A549 (cell line): ENCODE data around the gene MYO5C.

Experiments
- BHLHE40 ChIP-seq: IDR thresholded peaks from 2 replicates; pipeline ENCODE4 v1.6.1; 2012; ENCODE audit warnings: low read depth, low read length, inconsistent platforms
- CEBPB ChIP-seq, 2 experiments: fragments of >200 bp in 1 of 2; sonication (Bioruptor Twin) in 1 of 2; formaldehyde crosslinking in 1 of 2; IDR thresholded peaks; 2 replicates each; pipeline ENCODE4 v1.6.1; 2012 to 2016
- CHD4 ChIP-seq: fragments of 200-600 bp; sonication (generic); IDR thresholded peaks from 2 replicates; pipeline ENCODE4 v1.6.1; 2016; ENCODE audit warnings: antibody characterized with exemption, mild to moderate bottlenecking, borderline replicate concordance
- CTCF ChIP-seq: fragments of >200 bp; sonication (Bioruptor Twin); formaldehyde crosslinking; IDR thresholded peaks from 3 replicates; pipeline ENCODE4 v1.5.1; 2016
- HDAC2 ChIP-seq: fragments of 200-600 bp; sonication (generic); IDR thresholded peaks from 2 replicates; pipeline ENCODE4 v1.6.1; 2016
- JUN ChIP-seq, 2 experiments: fragments of >200 bp; sonication (Bioruptor Twin); formaldehyde crosslinking; IDR thresholded peaks; 2 replicates in 1 of 2; 3 replicates in 1 of 2; pipeline ENCODE4 v1.6.1; 2016 to 2017
- NFE2L2 ChIP-seq: fragments of 150-350 bp; conservative IDR thresholded peaks from 2 replicates; pipeline ENCODE4 v1.6.1; 2014; ENCODE audit warnings: low read length
- NPAS2 ChIP-seq: fragments of 250-450 bp; sonication (Bioruptor Pico); IDR thresholded peaks from 2 replicates; pipeline ENCODE4 v1.8.0; 2022; ENCODE audit warnings: mild to moderate bottlenecking, moderate library complexity, borderline replicate concordance
- PHF8 ChIP-seq: fragments of 200-600 bp; sonication (generic); IDR thresholded peaks from 2 replicates; pipeline ENCODE4 v1.6.1; 2016; ENCODE audit warnings: low read depth, mild to moderate bottlenecking, antibody characterized with exemption, moderate library complexity, borderline replicate concordance
- POLR2A ChIP-seq: IDR thresholded peaks from 2 replicates; pipeline ENCODE4 v1.6.1; 2012; ENCODE audit warnings: mild to moderate bottlenecking, low read length
- TF ChIP-seq, protein P1 (sequence below): fragments of 200-600 bp; sonication (generic); IDR thresholded peaks from 2 replicates; pipeline ENCODE4 v1.6.1; 2016; ENCODE audit warnings: antibody characterized with exemption, mild to moderate bottlenecking, moderate library complexity
- TF ChIP-seq, protein P2 (sequence below): fragments of 450-650 bp; IDR thresholded peaks from 2 replicates; pipeline ENCODE4 v1.6.1; 2014; ENCODE audit warnings: antibody characterized with exemption
- TF ChIP-seq, protein P3 (sequence below): IDR thresholded peaks from 2 replicates; pipeline ENCODE4 v1.6.1; 2012

DNA sequence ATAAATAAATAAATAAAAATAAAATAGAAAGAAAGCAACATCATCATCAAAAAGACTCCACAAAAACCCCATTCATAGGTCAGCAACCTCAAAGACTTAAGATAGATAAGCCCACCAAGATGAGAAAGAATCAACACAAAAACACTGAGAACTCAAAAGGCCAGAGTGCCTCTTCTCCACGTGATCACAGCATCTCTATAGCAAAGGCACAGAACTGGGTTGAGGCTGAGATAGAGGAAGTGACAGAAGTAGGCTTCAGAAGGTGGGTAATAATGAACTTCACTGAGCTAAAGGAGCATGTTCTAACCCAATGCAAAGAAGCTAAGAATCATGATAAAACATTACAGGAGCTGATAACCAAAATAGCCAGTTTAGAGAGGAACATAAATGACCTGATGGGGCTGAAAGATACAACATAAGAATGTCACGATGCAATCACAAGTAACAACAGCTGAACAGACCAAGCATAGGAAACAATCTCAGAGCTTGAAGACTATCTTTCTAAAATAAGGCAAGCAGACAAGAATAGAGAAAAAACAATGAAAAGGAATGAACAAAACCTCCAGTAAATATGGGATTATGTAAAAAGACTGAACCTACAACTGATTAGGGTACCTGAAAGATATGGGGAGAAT, 130.9 kb downstream of the MYO5C start:
- TF ChIP-seq CEBPB (IDR thresholded peaks at IDR 0.05) (no peak), NFE2L2 (no peak), NPAS2 (CRISPR knock-in tag) (no peak), CTCF (no peak), POLR2A (no peak), JUN (IDR thresholded peaks at IDR 0.05) (no peak), BHLHE40 (no peak), HDAC2 (no peak), PHF8 (no peak), CHD4 (no peak)
- TF ChIP-seq, protein P1, sequence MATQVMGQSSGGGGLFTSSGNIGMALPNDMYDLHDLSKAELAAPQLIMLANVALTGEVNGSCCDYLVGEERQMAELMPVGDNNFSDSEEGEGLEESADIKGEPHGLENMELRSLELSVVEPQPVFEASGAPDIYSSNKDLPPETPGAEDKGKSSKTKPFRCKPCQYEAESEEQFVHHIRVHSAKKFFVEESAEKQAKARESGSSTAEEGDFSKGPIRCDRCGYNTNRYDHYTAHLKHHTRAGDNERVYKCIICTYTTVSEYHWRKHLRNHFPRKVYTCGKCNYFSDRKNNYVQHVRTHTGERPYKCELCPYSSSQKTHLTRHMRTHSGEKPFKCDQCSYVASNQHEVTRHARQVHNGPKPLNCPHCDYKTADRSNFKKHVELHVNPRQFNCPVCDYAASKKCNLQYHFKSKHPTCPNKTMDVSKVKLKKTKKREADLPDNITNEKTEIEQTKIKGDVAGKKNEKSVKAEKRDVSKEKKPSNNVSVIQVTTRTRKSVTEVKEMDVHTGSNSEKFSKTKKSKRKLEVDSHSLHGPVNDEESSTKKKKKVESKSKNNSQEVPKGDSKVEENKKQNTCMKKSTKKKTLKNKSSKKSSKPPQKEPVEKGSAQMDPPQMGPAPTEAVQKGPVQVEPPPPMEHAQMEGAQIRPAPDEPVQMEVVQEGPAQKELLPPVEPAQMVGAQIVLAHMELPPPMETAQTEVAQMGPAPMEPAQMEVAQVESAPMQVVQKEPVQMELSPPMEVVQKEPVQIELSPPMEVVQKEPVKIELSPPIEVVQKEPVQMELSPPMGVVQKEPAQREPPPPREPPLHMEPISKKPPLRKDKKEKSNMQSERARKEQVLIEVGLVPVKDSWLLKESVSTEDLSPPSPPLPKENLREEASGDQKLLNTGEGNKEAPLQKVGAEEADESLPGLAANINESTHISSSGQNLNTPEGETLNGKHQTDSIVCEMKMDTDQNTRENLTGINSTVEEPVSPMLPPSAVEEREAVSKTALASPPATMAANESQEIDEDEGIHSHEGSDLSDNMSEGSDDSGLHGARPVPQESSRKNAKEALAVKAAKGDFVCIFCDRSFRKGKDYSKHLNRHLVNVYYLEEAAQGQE, result no peak
- TF ChIP-seq, protein P2, sequence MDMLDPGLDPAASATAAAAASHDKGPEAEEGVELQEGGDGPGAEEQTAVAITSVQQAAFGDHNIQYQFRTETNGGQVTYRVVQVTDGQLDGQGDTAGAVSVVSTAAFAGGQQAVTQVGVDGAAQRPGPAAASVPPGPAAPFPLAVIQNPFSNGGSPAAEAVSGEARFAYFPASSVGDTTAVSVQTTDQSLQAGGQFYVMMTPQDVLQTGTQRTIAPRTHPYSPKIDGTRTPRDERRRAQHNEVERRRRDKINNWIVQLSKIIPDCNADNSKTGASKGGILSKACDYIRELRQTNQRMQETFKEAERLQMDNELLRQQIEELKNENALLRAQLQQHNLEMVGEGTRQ, result no peak
- TF ChIP-seq, protein P3, sequence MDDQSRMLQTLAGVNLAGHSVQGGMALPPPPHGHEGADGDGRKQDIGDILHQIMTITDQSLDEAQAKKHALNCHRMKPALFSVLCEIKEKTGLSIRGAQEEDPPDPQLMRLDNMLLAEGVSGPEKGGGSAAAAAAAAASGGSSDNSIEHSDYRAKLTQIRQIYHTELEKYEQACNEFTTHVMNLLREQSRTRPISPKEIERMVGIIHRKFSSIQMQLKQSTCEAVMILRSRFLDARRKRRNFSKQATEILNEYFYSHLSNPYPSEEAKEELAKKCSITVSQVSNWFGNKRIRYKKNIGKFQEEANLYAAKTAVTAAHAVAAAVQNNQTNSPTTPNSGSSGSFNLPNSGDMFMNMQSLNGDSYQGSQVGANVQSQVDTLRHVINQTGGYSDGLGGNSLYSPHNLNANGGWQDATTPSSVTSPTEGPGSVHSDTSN, result no peak
